ENCODE results near the gene CCDC3. TPM values are rescaled to one million over a fixed set of nuclear protein-coding genes. Genes with fewer than 3 reads are reported as not detected.
A peak's percentile ranks its signal among the peaks of the same experiment; 100 is the strongest.

The CCDC3 gene
- total and polyA plus RNA-seq, 8 donors, result 0.60 to 4.7 (median 2.2) TPM

- FAIRE-seq, result no peak
- Histone ChIP-seq H3K36me3 (no peaks in the 10 kb centered on the region), H3K27ac (no peak overlapping the region), H3K27me3 (no peaks in the 10 kb centered on the region), H3K4me3 (no peak overlapping the region), H3K9me3 (no peaks in the 10 kb centered on the region), H3K4me1 (no peaks in the 10 kb centered on the region)
- no peak for ATAC-seq
- intact Hi-C loops (cut with DNase I), result no loop called here
- DNase-seq, result no peak
- 66 to 69% methylated on average over 4 of the region's 4 CpGs for WGBS, 2 donors
- no peak for TF ChIP-seq CTCF (IDR thresholded peaks at IDR 0.05)
Observed at GRCh38 chr10:12907656-12908055, 93.9 kb downstream of the CCDC3 start.

GRCh38 chr10:12906051-12906541 is 95.4 kb downstream of the CCDC3 start:
- 72 to 83% methylated on average over 12 to 13 of the region's 13 CpGs for WGBS, 2 donors
- no peak overlapping the region for H3K27ac ChIP-seq
- ATAC-seq (no peak), DNase-seq (no peak), FAIRE-seq (no peak)
- H3K9me3 ChIP-seq, result no peaks in the 10 kb centered on the region
- intact Hi-C loops (cut with DNase I), result no loop called here
- H3K36me3 ChIP-seq, result no peaks in the 10 kb centered on the region
- H3K27me3 ChIP-seq, result no peaks in the 10 kb centered on the region
- H3K4me3 ChIP-seq, result no peak overlapping the region
- no peak for TF ChIP-seq CTCF (IDR thresholded peaks at IDR 0.05)
- no peaks in the 10 kb centered on the region for H3K4me1 ChIP-seq

- FAIRE-seq (no peak), ATAC-seq (no peak), DNase-seq (no peak)
- no peaks in the 10 kb centered on the region for H3K27me3 ChIP-seq
- no peaks in the 10 kb centered on the region for H3K9me3 ChIP-seq
- H3K36me3 ChIP-seq, result no peaks in the 10 kb centered on the region
- H3K4me3 ChIP-seq, result no peak overlapping the region
- H3K4me1 ChIP-seq, result no peaks in the 10 kb centered on the region
- intact Hi-C loops (cut with DNase I), result no loop called here
- TF ChIP-seq CTCF (IDR thresholded peaks at IDR 0.05), result no peak
- no peak overlapping the region for H3K27ac ChIP-seq
- WGBS, 2 donors, result 69 to 72% methylated on average over 5 of the region's 5 CpGs
Observed at GRCh38 chr10:12905067-12905466, 96.4 kb downstream of the CCDC3 start.

GRCh38 chr10:12902851-12903358 is 98.6 kb downstream of the CCDC3 start:
- intact Hi-C loops (cut with DNase I), result no loop called here
- Histone ChIP-seq H3K4me3 (no peak overlapping the region), H3K9me3 (no peaks in the 10 kb centered on the region), H3K27me3 (no peaks in the 10 kb centered on the region), H3K4me1 (no peaks in the 10 kb centered on the region), H3K27ac (no peak overlapping the region), H3K36me3 (no peaks in the 10 kb centered on the region)
- no peak for FAIRE-seq
- TF ChIP-seq CTCF (IDR thresholded peaks at IDR 0.05), result no peak
- no peak for ATAC-seq
- WGBS, 2 donors, result 58 to 65% methylated on average over 7 of the region's 7 CpGs
- DNase-seq, result no peak

GRCh38 chr10:12902135-12902572 is 99.4 kb downstream of the CCDC3 start:
- TF ChIP-seq CTCF (IDR thresholded peaks at IDR 0.05), result peak; percentile 59 to 86 (median 71)
- peak in 4 of 6 donors; percentile 21 to 46 (median 41) for DNase-seq
- Histone ChIP-seq H3K9me3 (no peaks in the 10 kb centered on the region), H3K36me3 (no peaks in the 10 kb centered on the region), H3K27ac (no peak overlapping the region), H3K4me1 (no peaks in the 10 kb centered on the region), H3K4me3 (no peak overlapping the region), H3K27me3 (no peaks in the 10 kb centered on the region)
- no peak for FAIRE-seq
- ATAC-seq, result peak; percentile 31 to 80 (median 69)
- intact Hi-C loops (cut with DNase I), result no loop called here
- WGBS, 2 donors, result 2 to 9% methylated on average over 2 of the region's 2 CpGs
